SK-N-SH (cell line): ENCODE measurements around the gene KIF13A. TPM values are rescaled to one million over a fixed set of nuclear protein-coding genes. Genes with fewer than 3 reads are reported as not detected.

Source experiments
- CTCF ChIA-PET: fragments of 300-600, 350-600 bp; formaldehyde crosslinking; extraction: SDS; loops from one replicate; lab custom pipeline; 2021; lab: Yijun Ruan, JAX
- POLR2A ChIA-PET: fragments of 350-600 bp; sonication (Branson Sonifier 250); formaldehyde crosslinking; extraction: SDS; loops from one replicate; lab custom pipeline; 2020; ENCODE audit warnings: antibody characterized with exemption, inconsistent platforms; lab: Yijun Ruan, JAX
- DNase-seq: peaks from one replicate; pipeline ENCODE4 v3.0.0; 2012
- H2AFZ ChIP-seq: fragments of 200-600 bp; sonication (generic); 2 replicates; pipeline ENCODE4 v1.8.1; 2016; ENCODE audit warnings: antibody characterized with exemption, mild to moderate bottlenecking, low read depth
- H3F3A ChIP-seq: fragments of 200-600 bp; sonication (generic); replicated peaks from 2 replicates; pipeline ENCODE3; 2016; ENCODE audit warnings: antibody characterized with exemption, mild to moderate bottlenecking; ENCODE audit not compliant: insufficient read depth
- H3K27ac ChIP-seq, 2 experiments: fragments of 200-500 bp in 1 of 2; fragments of 200-600 bp in 1 of 2; sonication (Bioruptor generic) in 1 of 2; sonication (generic), shearing (Covaris generic) in 1 of 2; 2 replicates each; pipeline versions ENCODE4 v1.5.1 to v1.6.1; 2014 to 2016; ENCODE audit warnings: low read depth in 2 of 2, inconsistent platforms in 1 of 2, low read length in 1 of 2, mild to moderate bottlenecking in 1 of 2, mixed read lengths in 1 of 2
- H3K27me3 ChIP-seq: fragments of 200-600 bp; sonication (generic), shearing (Covaris generic); 2 replicates; pipeline ENCODE4 v1.6.1; 2016; ENCODE audit warnings: mixed run types; ENCODE audit not compliant: insufficient read depth
- H3K36me3 ChIP-seq, 2 experiments: fragments of 200-500 bp in 1 of 2; fragments of 200-600 bp in 1 of 2; sonication (Bioruptor generic) in 1 of 2; sonication (generic) in 1 of 2; replicated peaks in 1 of 2; 2 replicates each; pipeline versions ENCODE3 to v1.5.1; 2014 to 2016; ENCODE audit warnings: low read length in 1 of 2, mild to moderate bottlenecking in 1 of 2; ENCODE audit not compliant: insufficient read depth in 2 of 2, control insufficient read depth in 1 of 2
- H3K4me1 ChIP-seq, 2 experiments: fragments of 200-500 bp in 1 of 2; fragments of 200-600 bp in 1 of 2; sonication (Bioruptor generic) in 1 of 2; sonication (generic), shearing (Covaris generic) in 1 of 2; 2 replicates each; pipeline versions ENCODE4 v1.5.1 to v1.6.1; 2014 to 2016; ENCODE audit warnings: low read depth in 1 of 2, low read length in 1 of 2, mixed run types in 1 of 2; ENCODE audit not compliant: insufficient read depth in 2 of 2, control insufficient read depth in 1 of 2
- H3K4me2 ChIP-seq: fragments of 200-600 bp; sonication (generic), shearing (Covaris generic); 2 replicates; pipeline ENCODE4 v1.6.1; 2017; ENCODE audit warnings: mixed run types
- H3K4me3 ChIP-seq, 2 experiments: fragments of 200-500 bp in 1 of 2; fragments of 200-600 bp in 1 of 2; sonication (Bioruptor generic) in 1 of 2; sonication (generic), shearing (Covaris generic) in 1 of 2; 2 replicates each; pipeline versions ENCODE4 v1.5.1 to v1.8.1; 2014 to 2016; ENCODE audit warnings: low read depth in 2 of 2, inconsistent platforms in 1 of 2, low read length in 1 of 2, mild to moderate bottlenecking in 1 of 2, mixed read lengths in 1 of 2, moderate library complexity in 1 of 2
- H3K79me2 ChIP-seq: fragments of 200-600 bp; sonication (generic); 2 replicates; pipeline ENCODE4 v1.8.1; 2017; ENCODE audit warnings: mild to moderate bottlenecking; ENCODE audit not compliant: insufficient read depth
- H3K9ac ChIP-seq: fragments of 200-600 bp; sonication (generic); 2 replicates; pipeline ENCODE4 v1.6.1; 2017; ENCODE audit warnings: mixed run types
- H3K9me2 ChIP-seq: fragments of 200-600 bp; sonication (generic); 2 replicates; pipeline ENCODE4 v1.6.1; 2017; ENCODE audit warnings: mixed run types
- H3K9me3 ChIP-seq: fragments of 200-600 bp; sonication (generic); 2 replicates; pipeline ENCODE4 v1.6.1; 2017; ENCODE audit warnings: mixed run types, mild to moderate bottlenecking, moderate library complexity
- H4K20me1 ChIP-seq: fragments of 200-600 bp; sonication (generic); 2 replicates; pipeline ENCODE4 v1.6.1; 2017; ENCODE audit warnings: mild to moderate bottlenecking, mixed run types; ENCODE audit not compliant: insufficient read depth
- CHD2 ChIP-seq: fragments of 150-350 bp; IDR thresholded peaks from 2 replicates; pipeline ENCODE4 v1.6.1; 2018; ENCODE audit warnings: low read length; ENCODE audit not compliant: partially characterized antibody
- EZH2phosphoT487 ChIP-seq: fragments of 200-600 bp; sonication (generic); IDR thresholded peaks from 2 replicates; pipeline ENCODE4 v1.6.1; 2017; ENCODE audit warnings: low read depth, mixed run types, mild to moderate bottlenecking, antibody characterized with exemption, moderate library complexity, borderline replicate concordance
- FOXM1 ChIP-seq: IDR thresholded peaks from 2 replicates; pipeline ENCODE4 v1.4.0; 2012; ENCODE audit warnings: low read depth, mild to moderate bottlenecking
- GABPA ChIP-seq: IDR thresholded peaks from 2 replicates; pipeline ENCODE4 v1.4.0; 2012; ENCODE audit warnings: low read depth, mild to moderate bottlenecking
- GATA2 ChIP-seq: sonication (generic); formaldehyde crosslinking; IDR thresholded peaks from 2 replicates; pipeline ENCODE4 v1.5.0; 2020; ENCODE audit warnings: mild to moderate bottlenecking, missing genetic modification reagents
- IRF3 ChIP-seq: fragments of 150-350 bp; IDR thresholded peaks from 2 replicates; pipeline ENCODE4 v1.6.1; 2016; ENCODE audit warnings: mild to moderate bottlenecking, low read depth, low read length
- JUND ChIP-seq: IDR thresholded peaks from 2 replicates; pipeline ENCODE4 v1.4.0; 2012
- MAX ChIP-seq: IDR thresholded peaks from 2 replicates; pipeline ENCODE4 v1.4.0; 2012; ENCODE audit warnings: low read depth
- MXI1 ChIP-seq: IDR thresholded peaks from 2 replicates; pipeline ENCODE4 v1.6.1; 2012; ENCODE audit warnings: mild to moderate bottlenecking, low read depth, low read length, improper control_type of control experiment
- POLR2AphosphoS5 ChIP-seq: IDR thresholded peaks from 2 replicates; pipeline ENCODE4 v1.6.1; 2012; ENCODE audit warnings: low read depth, low read length
- REST ChIP-seq: IDR thresholded peaks from 2 replicates; pipeline ENCODE4 v1.6.1; 2012; ENCODE audit warnings: mild to moderate bottlenecking, low read depth, low read length, moderate library complexity
- RFX5 ChIP-seq: IDR thresholded peaks from 2 replicates; pipeline ENCODE4 v1.6.1; 2012; ENCODE audit warnings: mild to moderate bottlenecking, improper control_type of control experiment, low read length
- SMC3 ChIP-seq: IDR thresholded peaks from 2 replicates; pipeline ENCODE4 v1.6.1; 2012; ENCODE audit warnings: low read depth, low read length, improper control_type of control experiment
- TAF1 ChIP-seq: IDR thresholded peaks from 2 replicates; pipeline ENCODE4 v1.6.1; 2012; ENCODE audit warnings: low read depth, mild to moderate bottlenecking, low read length, moderate library complexity, borderline replicate concordance
- TCF12 ChIP-seq: IDR thresholded peaks from 2 replicates; pipeline ENCODE4 v1.4.0; 2012
- TEAD4 ChIP-seq: IDR thresholded peaks from 2 replicates; pipeline ENCODE4 v1.4.0; 2012; ENCODE audit warnings: mild to moderate bottlenecking, borderline replicate concordance; ENCODE audit not compliant: insufficient read depth
- ZBTB33 ChIP-seq: IDR thresholded peaks from 2 replicates; pipeline ENCODE4 v1.4.0; 2012; ENCODE audit warnings: low read depth, borderline replicate concordance
- WGBS: methylation state at CpG from one replicate; pipeline ENCODE4 v1.1.6; 2017; ENCODE audit warnings: low lambda C conversion rate; 5-methylcytosine and 5-hydroxymethylcytosine counted together
- polyA plus RNA-seq, 3 experiments: library from polyadenylated mRNA; depleted of rRNA; stranded (reverse); fragments of >200 nt; gene quantifications; 2 replicates each; pipeline ENCODE4 v1.2.3, GENCODE V29; 2012

KIF13A gene
- polyA plus RNA-seq, 1 of the 3 experiments (the other 2 are of a cell fraction): 18.2 TPM

- no peak overlapping the region for H3K4me3 ChIP-seq
- no peak for DNase-seq
- no peak overlapping the region for H3K9ac ChIP-seq
- no peaks in the 10 kb centered on the region for H3K4me1 ChIP-seq
- TF ChIP-seq GATA2 (no peak), GABPA (no peak), JUND (no peak), MAX (no peak), MXI1 (no peak), CHD2 (no peak), ZBTB33 (no peak), SMC3 (no peak), RFX5 (no peak), IRF3 (no peak), TAF1 (no peak), TCF12 (no peak), TEAD4 (no peak), EZH2phosphoT487 (no peak), FOXM1 (no peak), REST (no peak), POLR2AphosphoS5 (no peak)
- TF ChIP-seq, all 33 proteins: peak for 0
- no peak overlapping the region for H3K27ac ChIP-seq
- no peaks in the 10 kb centered on the region for H3K27me3 ChIP-seq
- 87% methylated on average over 2 of the region's 2 CpGs for WGBS
- no peaks in the 10 kb centered on the region for H3K79me2 ChIP-seq
- POLR2A ChIA-PET: no interaction called here
- H4K20me1 ChIP-seq: no peaks in the 10 kb centered on the region
- H3K9me3 ChIP-seq: no peaks in the 10 kb centered on the region
- H3F3A ChIP-seq: no peaks in the 10 kb centered on the region
- H3K4me2 ChIP-seq: no peak overlapping the region
- H3K9me2 ChIP-seq: no peaks in the 10 kb centered on the region
- no peaks in the 10 kb centered on the region for H3K36me3 ChIP-seq
- no peak overlapping the region for H2AFZ ChIP-seq
- CTCF ChIA-PET: no interaction called here
These were observed 43.8 kb upstream of the KIF13A start for GRCh38 chr6:18031189-18031588.
